Smooth muscle cell (in vitro differentiated cells): ENCODE data around the gene TCAP. TPM values are rescaled to one million over a fixed set of nuclear protein-coding genes. Genes with fewer than 3 reads are reported as not detected.
"Not testable (repeated sequence)": the region's sequence is repeated elsewhere in the genome, so short reads cannot be mapped to it uniquely, and the experiment has no call there.

ENCODE experiments used
- DNase-seq: peaks from one replicate; lab custom pipeline; 2025; ENCODE audit not compliant: unreplicated experiment; lab: John Stamatoyannopoulos, UW
- H2AFZ ChIP-seq: fragments of 200-600 bp; sonication (generic); 2 replicates; pipeline ENCODE4 v1.6.0; 2016; ENCODE audit warnings: antibody characterized with exemption, low read depth, mild to moderate bottlenecking
- H3F3A ChIP-seq: fragments of 200-600 bp; sonication (generic); 2 replicates; pipeline ENCODE4 v1.6.0; 2017; ENCODE audit warnings: antibody characterized with exemption, low read depth
- H3K27ac ChIP-seq: fragments of 200-600 bp; sonication (generic); 2 replicates; pipeline ENCODE4 v1.5.1; 2016; ENCODE audit warnings: low read depth, mild to moderate bottlenecking
- H3K27me3 ChIP-seq: fragments of 200-600 bp; sonication (generic); 2 replicates; pipeline ENCODE4 v1.6.1; 2016; ENCODE audit warnings: low read depth, mild to moderate bottlenecking
- H3K36me3 ChIP-seq: fragments of 200-600 bp; sonication (generic); 2 replicates; pipeline ENCODE4 v1.5.1; 2016; ENCODE audit warnings: low read depth
- H3K4me1 ChIP-seq: fragments of 200-600 bp; sonication (generic); 2 replicates; pipeline ENCODE4 v1.5.1; 2016; ENCODE audit warnings: low read depth
- H3K4me2 ChIP-seq: fragments of 200-600 bp; sonication (generic); 2 replicates; pipeline ENCODE4 v1.6.0; 2016; ENCODE audit warnings: mild to moderate bottlenecking
- H3K4me3 ChIP-seq: fragments of 200-600 bp; sonication (generic); 2 replicates; pipeline ENCODE4 v1.5.1; 2016; ENCODE audit warnings: mild to moderate bottlenecking
- H3K79me2 ChIP-seq: fragments of 200-600 bp; sonication (generic); 2 replicates; pipeline ENCODE4 v1.6.0; 2016; ENCODE audit warnings: low read depth, mild to moderate bottlenecking
- H3K9ac ChIP-seq: fragments of 200-600 bp; sonication (generic); 2 replicates; pipeline ENCODE4 v1.6.0; 2016; ENCODE audit warnings: low read depth
- H3K9me3 ChIP-seq: fragments of 200-600 bp; sonication (generic); replicated peaks from 2 replicates; pipeline ENCODE4 v1.5.1; 2016; ENCODE audit warnings: low read depth
- H4K20me1 ChIP-seq: fragments of 200-600 bp; sonication (generic); 2 replicates; pipeline ENCODE4 v1.6.0; 2016; ENCODE audit warnings: low read depth
- CTCF ChIP-seq: fragments of 200-600 bp; sonication (generic); IDR thresholded peaks from 2 replicates; pipeline ENCODE4 v1.5.1; 2017; ENCODE audit warnings: borderline replicate concordance, mild to moderate bottlenecking, antibody characterized with exemption; ENCODE audit not compliant: insufficient read depth, poor library complexity, severe bottlenecking
- WGBS: methylation state at CpG from one replicate; pipeline ENCODE4 v1.1.7; 2016; ENCODE audit warnings: low lambda C conversion rate; 5-methylcytosine and 5-hydroxymethylcytosine counted together
- polyA plus RNA-seq: library from polyadenylated mRNA; unstranded; fragments of >200 nt; fragmentation: Nextera tagmentation; extraction: Ambion mirVana; gene quantifications from 2 replicates; pipeline ENCODE4 v1.2.1, GENCODE V29; 2016
- total RNA-seq: library from RNA; depleted of rRNA; stranded (reverse); fragments of >200 nt; gene quantifications from 2 replicates; pipeline ENCODE4 v1.2.3, GENCODE V29; 2014

Gene TCAP
- total and polyA plus RNA-seq, 2 experiments from 2014 or later, result 0.41 TPM; not detected in 1

DNA sequence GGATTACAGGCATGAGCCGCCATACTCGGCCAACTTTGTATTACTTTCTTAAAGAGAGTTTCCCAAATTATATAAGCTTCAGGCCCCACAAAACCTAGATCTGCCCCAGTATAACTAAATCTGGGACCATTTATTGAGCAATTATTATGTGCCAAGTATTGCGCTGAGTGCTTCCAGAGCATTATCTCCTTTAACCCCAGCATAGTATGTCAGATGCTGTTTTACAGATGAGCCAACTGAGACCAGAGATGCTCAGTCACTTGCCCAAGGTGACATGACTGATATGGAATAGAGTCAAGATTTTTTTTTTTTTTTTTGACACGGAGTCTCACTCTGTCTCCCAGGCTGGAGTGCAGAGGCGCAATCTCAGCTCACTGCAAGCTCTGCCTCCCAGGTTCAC, 32.8 kb downstream of the TCAP start:
- Histone ChIP-seq H3K27ac (no peak overlapping the region), H3K79me2 (peaks cover 28% of the 10 kb centered on the region), H3K9ac (no peak overlapping the region), H2AFZ (no peak overlapping the region), H3K4me2 (no peak overlapping the region), H3K9me3 (no peaks in the 10 kb centered on the region), H3K27me3 (no peaks in the 10 kb centered on the region), H3K4me3 (no peak overlapping the region), H4K20me1 (peaks cover 21% of the 10 kb centered on the region), H3F3A (no peaks in the 10 kb centered on the region), H3K36me3 (no peaks in the 10 kb centered on the region), H3K4me1 (peaks cover 33% of the 10 kb centered on the region)
- DNase-seq, result no peak
- WGBS, result 98% methylated on average over 5 of the region's 5 CpGs
- TF ChIP-seq CTCF, result no peak

- Histone ChIP-seq H3K4me1 (peaks cover 32% of the 10 kb centered on the region), H3K4me3 (peak overlapping the region; percentile 91), H3K9ac (peak overlapping the region; percentile 72), H3K4me2 (peak overlapping the region; percentile 92), H2AFZ (peak overlapping the region; percentile 90), H4K20me1 (peaks cover 33% of the 10 kb centered on the region), H3K79me2 (peaks cover 34% of the 10 kb centered on the region)
- not testable (repeated sequence) for H3F3A ChIP-seq, DNase-seq, H3K27me3 ChIP-seq, H3K36me3 ChIP-seq, H3K9me3 ChIP-seq, H3K27ac ChIP-seq
- 54% methylated on average over 11 of the region's 11 CpGs for WGBS
Observed at GRCh38 chr17:39699157-39699817, 34.1 kb downstream of the TCAP start.

DNA sequence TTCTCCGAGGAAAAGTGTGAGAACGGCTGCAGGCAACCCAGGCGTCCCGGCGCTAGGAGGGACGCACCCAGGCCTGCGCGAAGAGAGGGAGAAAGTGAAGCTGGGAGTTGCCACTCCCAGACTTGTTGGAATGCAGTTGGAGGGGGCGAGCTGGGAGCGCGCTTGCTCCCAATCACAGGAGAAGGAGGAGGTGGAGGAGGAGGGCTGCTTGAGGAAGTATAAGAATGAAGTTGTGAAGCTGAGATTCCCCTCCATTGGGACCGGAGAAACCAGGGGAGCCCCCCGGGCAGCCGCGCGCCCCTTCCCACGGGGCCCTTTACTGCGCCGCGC, 34.6 kb downstream of the TCAP start, which contains the start of gene ERBB2:
TSS of gene ERBB2 (plus strand) at position 247 of the 330 bp plus-strand sequence. CDS start 175 bp downstream, outside the sequence.
- DNase-seq, result peak; percentile 43
- peaks cover 34% of the 10 kb centered on the region for H3K79me2 ChIP-seq
- H3K4me3 ChIP-seq, result peak within 1 kb of the TSS; percentile 91
- WGBS, result 1% methylated on average over 16 of the region's 20 CpGs
- H3K4me2 ChIP-seq, result peak within 1 kb of the TSS; percentile 92
- H3K4me1 ChIP-seq, result peaks cover 32% of the 10 kb centered on the region
- H3K27ac ChIP-seq, result no peak within 1 kb of the TSS
- no peaks in the 10 kb centered on the region for H3K9me3 ChIP-seq
- peak within 1 kb of the TSS; percentile 90 for H2AFZ ChIP-seq
- H4K20me1 ChIP-seq, result peaks cover 38% of the 10 kb centered on the region
- H3K9ac ChIP-seq, result peak within 1 kb of the TSS; percentile 72
- H3F3A ChIP-seq, result no peaks in the 10 kb centered on the region
- H3K36me3 ChIP-seq, result no peaks in the 10 kb centered on the region
- no peaks in the 10 kb centered on the region for H3K27me3 ChIP-seq
- no peak for TF ChIP-seq CTCF

GRCh38 chr17:39700148-39700987, 35.2 kb downstream of the TCAP start:
- no peak for TF ChIP-seq CTCF
- peak overlapping the region; percentile 91 for H3K4me3 ChIP-seq
- no peak overlapping the region for H3K27ac ChIP-seq
- H3K36me3 ChIP-seq, result no peaks in the 10 kb centered on the region
- peaks cover 32% of the 10 kb centered on the region for H3K4me1 ChIP-seq
- peak overlapping the region; percentile 92 for H3K4me2 ChIP-seq
- peaks cover 44% of the 10 kb centered on the region for H4K20me1 ChIP-seq
- H3K9me3 ChIP-seq, result no peaks in the 10 kb centered on the region
- no peaks in the 10 kb centered on the region for H3K27me3 ChIP-seq
- H2AFZ ChIP-seq, result peak overlapping the region; percentile 90
- peak; percentile 43 for DNase-seq
- H3K9ac ChIP-seq, result peak overlapping the region; percentile 72
- under 1% methylated on average over 34 of the region's 57 CpGs for WGBS
- no peaks in the 10 kb centered on the region for H3F3A ChIP-seq
- peaks cover 34% of the 10 kb centered on the region for H3K79me2 ChIP-seq
